Chondrocyte (in vitro differentiated cells): ENCODE measurements around the gene C1QB. TPM values are rescaled to one million over a fixed set of nuclear protein-coding genes. Genes with fewer than 3 reads are reported as not detected.
A peak's percentile ranks its signal among the peaks of the same experiment; 100 is the strongest.
"Not testable (repeated sequence)": the region's sequence is repeated elsewhere in the genome, so short reads cannot be mapped to it uniquely, and the experiment has no call there.

Experiments used
- DNase-seq: peaks from one replicate; pipeline ENCODE4 v3.0.0; 2021; ENCODE audit warnings: mixed read lengths, low spot score
- H3K27ac Mint-ChIP-seq: one replicate; pipeline ENCODE4 v1.8.0; 2021; ENCODE audit warnings: mild to moderate bottlenecking, moderate library complexity, mixed read lengths; ENCODE audit not compliant: unreplicated experiment
- H3K27me3 Mint-ChIP-seq: 2 replicates; pipeline ENCODE4 v1.8.0; 2021; ENCODE audit warnings: low read depth, mixed read lengths
- H3K36me3 Mint-ChIP-seq: 2 replicates; pipeline ENCODE4 v1.8.0; 2021; ENCODE audit warnings: low read depth, mixed read lengths
- H3K4me1 Mint-ChIP-seq: 2 replicates; pipeline ENCODE4 v1.8.0; 2021; ENCODE audit warnings: low read depth, mild to moderate bottlenecking, mixed read lengths
- H3K4me3 Mint-ChIP-seq: one replicate; pipeline ENCODE4 v1.8.0; 2021; ENCODE audit warnings: mild to moderate bottlenecking, moderate library complexity, mixed read lengths; ENCODE audit not compliant: unreplicated experiment
- H3K9me3 Mint-ChIP-seq: 2 replicates; pipeline ENCODE4 v1.8.0; 2021; ENCODE audit warnings: low read depth, mixed read lengths
- total RNA-seq: library from RNA; stranded (reverse); gene quantifications from 3 replicates; pipeline ENCODE4 v1.2.1, GENCODE V29; 2021
- TF ChIP-seq, protein P1 (sequence below): fragments of 200-600 bp; sonication (generic); IDR thresholded peaks from 2 replicates; pipeline ENCODE4 v1.5.0; 2021; ENCODE audit warnings: antibody characterized with exemption, mild to moderate bottlenecking, moderate library complexity

C1QB gene
- total RNA-seq, 1 donor from 2014 or later, result not detected

DNA sequence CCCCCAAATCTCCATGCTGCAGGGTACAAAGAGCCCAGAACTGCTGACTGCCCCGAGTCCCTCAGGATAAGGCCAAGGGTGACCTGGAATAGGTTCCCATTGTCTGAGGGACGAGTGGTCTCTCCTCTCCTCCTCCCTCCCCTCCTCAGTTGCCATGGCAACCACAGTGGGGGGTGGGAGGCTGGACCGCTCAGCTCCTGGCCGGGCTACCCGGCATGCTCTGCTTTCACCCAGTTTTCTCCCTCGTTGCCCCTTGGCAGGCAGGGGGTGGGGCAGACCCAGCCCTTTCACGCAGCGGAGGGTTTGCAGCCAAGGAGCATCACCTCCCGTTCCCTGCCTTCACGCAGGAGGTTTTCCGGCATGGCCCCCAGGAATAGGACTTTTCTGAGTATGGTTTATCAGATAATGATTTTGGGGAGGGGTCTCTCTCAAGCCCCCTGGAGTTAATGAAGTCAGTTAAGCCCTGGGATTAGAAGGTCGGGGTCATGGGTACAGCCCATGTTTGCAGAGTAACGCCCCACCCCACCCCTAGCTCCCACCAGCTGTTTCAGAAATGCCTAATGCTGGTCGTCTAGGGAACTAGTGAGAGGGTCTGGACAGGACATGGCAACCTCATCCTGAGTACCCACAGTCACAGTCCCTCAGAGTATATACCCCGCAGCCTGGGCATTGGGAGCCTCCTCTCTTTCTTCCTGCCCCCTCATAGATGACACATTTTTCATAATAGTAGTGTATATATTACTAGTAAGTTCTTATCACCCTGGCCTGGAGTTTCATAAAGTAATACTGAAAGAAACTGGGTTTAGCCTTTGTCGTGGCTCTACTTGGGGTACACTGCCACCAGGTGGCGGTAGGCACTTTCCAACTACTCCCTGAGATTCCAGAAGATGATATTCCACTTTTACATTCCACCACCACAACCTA, 20.7 kb downstream of the C1QB start:
- peaks cover 6% of the 10 kb centered on the region for H3K4me1 Mint-ChIP-seq
- H3K27ac Mint-ChIP-seq, result no peak overlapping the region
- H3K27me3 Mint-ChIP-seq, result peaks cover 32% of the 10 kb centered on the region
- H3K4me3 Mint-ChIP-seq, result no peak overlapping the region
- H3K36me3 Mint-ChIP-seq, result no peaks in the 10 kb centered on the region
- TF ChIP-seq, protein P1, sequence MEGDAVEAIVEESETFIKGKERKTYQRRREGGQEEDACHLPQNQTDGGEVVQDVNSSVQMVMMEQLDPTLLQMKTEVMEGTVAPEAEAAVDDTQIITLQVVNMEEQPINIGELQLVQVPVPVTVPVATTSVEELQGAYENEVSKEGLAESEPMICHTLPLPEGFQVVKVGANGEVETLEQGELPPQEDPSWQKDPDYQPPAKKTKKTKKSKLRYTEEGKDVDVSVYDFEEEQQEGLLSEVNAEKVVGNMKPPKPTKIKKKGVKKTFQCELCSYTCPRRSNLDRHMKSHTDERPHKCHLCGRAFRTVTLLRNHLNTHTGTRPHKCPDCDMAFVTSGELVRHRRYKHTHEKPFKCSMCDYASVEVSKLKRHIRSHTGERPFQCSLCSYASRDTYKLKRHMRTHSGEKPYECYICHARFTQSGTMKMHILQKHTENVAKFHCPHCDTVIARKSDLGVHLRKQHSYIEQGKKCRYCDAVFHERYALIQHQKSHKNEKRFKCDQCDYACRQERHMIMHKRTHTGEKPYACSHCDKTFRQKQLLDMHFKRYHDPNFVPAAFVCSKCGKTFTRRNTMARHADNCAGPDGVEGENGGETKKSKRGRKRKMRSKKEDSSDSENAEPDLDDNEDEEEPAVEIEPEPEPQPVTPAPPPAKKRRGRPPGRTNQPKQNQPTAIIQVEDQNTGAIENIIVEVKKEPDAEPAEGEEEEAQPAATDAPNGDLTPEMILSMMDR, result peak; percentile 93
- DNase-seq, result no peak
- no peaks in the 10 kb centered on the region for H3K9me3 Mint-ChIP-seq

DNA sequence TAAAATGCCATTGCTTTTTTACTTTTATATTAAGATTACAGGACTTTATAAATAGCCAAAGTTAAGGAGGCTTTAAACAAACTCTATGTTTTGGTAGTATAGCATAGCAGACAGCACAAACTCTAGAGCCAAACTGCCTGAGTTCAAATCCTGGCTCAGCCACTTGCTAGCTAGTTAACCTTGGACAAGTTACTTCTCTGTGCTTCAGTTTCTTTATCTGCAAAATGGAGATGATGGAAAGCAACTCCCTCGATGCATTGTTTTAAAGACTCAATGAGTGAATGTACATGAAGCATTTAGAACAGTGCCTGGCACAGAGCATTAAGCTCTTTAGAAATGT, 21.3 kb downstream of the C1QB start:
- H3K27ac Mint-ChIP-seq, result no peak overlapping the region
- peaks cover 27% of the 10 kb centered on the region for H3K27me3 Mint-ChIP-seq
- no peak for DNase-seq
- H3K4me3 Mint-ChIP-seq, result no peak overlapping the region
- TF ChIP-seq, protein P1, result peak; percentile 43
- no peaks in the 10 kb centered on the region for H3K9me3 Mint-ChIP-seq
- peaks cover 6% of the 10 kb centered on the region for H3K4me1 Mint-ChIP-seq
- no peaks in the 10 kb centered on the region for H3K36me3 Mint-ChIP-seq

DNA sequence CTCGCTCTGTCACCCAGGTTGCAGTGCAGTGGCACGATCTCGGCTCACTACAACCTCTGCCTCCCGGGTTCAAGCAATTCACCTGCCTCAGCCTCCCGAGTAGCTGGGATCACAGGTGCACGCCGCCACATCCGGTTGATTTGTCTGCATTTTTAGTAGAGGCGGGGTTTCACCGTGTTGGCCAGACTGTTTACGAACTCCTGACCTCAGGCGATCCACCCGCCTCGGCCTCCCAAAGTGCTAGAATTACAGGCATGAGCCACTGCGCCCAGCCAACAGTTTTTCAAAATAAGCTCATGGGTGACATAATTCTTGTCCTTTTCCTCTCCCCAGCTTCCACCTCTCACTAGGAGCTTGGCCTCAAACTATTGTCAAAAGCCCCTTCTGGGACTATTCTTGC, 23.1 kb downstream of the C1QB start:
- not testable (repeated sequence) for H3K4me1 Mint-ChIP-seq, H3K27ac Mint-ChIP-seq, H3K4me3 Mint-ChIP-seq, DNase-seq, H3K9me3 Mint-ChIP-seq, H3K36me3 Mint-ChIP-seq
- peaks cover 15% of the 10 kb centered on the region for H3K27me3 Mint-ChIP-seq

DNA sequence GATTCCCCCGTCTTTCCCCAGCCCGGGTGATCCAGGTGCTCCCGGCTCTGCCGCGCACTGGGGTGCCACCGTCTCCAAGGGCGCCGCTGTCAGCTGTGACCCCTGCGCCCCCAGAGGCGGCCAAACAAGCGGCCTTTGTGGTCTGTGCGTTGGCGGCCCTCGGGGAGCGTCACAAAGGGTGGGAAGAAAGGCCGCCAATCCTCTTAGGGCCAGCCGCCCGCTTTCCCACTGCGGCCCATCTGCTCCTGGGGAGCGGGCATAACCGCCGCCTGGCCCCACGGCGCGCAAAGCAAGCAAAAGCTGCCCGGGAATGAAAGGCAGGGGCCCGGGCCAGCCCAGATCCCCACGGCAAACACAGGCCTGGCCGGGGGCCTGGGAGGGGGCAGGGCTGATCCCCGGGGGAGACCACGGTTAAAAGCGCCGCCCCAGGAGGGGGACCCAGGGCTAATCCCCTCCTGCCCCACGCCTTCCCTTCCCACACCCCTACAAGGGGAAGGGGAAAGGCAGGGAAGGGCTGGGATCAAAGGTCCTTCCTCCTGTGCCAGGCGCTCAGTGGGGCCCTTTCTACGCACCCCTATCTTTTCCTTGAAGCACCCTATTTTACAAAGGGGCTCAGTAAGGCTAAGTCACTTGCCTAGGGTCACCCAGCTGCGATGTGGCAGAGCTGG, 24.0 kb downstream of the C1QB start:
- peaks cover 16% of the 10 kb centered on the region for H3K27me3 Mint-ChIP-seq
- peaks cover 6% of the 10 kb centered on the region for H3K4me1 Mint-ChIP-seq
- H3K36me3 Mint-ChIP-seq, result no peaks in the 10 kb centered on the region
- H3K27ac Mint-ChIP-seq, result no peak overlapping the region
- no peak overlapping the region for H3K4me3 Mint-ChIP-seq
- DNase-seq, result no peak
- TF ChIP-seq, protein P1, result no peak
- H3K9me3 Mint-ChIP-seq, result no peaks in the 10 kb centered on the region

DNA sequence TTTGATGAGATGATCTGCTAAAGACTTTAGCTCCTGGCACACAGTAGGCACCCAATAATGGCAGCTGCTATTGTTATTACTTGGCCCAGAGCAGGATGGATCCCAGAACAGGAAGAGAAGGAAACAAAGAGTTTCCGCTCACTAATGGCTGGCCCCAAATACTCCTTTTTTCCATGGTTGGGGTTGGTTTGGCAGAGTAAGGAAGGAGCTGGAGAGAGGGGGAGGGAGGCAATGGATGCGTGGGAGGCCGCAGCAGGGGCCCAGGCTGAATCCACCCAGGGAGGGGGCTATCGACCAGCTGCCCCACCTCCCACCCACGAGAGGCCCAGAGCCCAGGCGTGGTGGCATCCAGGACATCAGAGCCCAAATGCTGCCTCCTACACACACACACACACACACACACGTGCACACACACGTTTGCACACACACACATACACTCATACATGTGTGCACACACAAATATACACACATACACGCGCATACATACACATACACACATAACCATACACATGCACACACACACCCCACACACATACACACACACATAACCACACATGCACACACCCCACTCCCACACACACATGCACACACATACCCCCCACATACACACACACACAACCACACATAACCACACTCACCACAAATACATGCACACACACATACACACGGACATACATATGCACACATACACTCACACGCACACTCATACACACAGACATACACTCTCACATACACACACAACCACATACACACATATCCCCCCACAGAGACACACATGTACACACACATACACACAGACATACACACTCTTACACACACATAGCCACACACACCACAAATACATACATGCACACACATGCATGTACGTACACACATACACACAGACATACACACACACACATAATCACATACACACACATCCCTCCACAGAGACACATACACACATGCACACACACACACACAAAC, 25.2 kb downstream of the C1QB start:
- Mint-ChIP-seq H3K4me3 (no peak overlapping the region), H3K9me3 (no peaks in the 10 kb centered on the region), H3K27me3 (peaks cover 13% of the 10 kb centered on the region), H3K36me3 (no peaks in the 10 kb centered on the region), H3K4me1 (peaks cover 2% of the 10 kb centered on the region), H3K27ac (no peak overlapping the region)
- TF ChIP-seq, protein P1, result no peak
- DNase-seq, result no peak
